NCI-H2196 (cell line): ENCODE results near the gene FIGNL2.

ENCODE experiments used
- DNase-seq: peaks from one replicate; lab custom pipeline; 2025; ENCODE audit not compliant: unreplicated experiment; lab: John Stamatoyannopoulos, UW

The FIGNL2 gene

GRCh38 chr12:51779876-51780275, 68.6 kb downstream of the FIGNL2 start:
- DNase-seq, result no peak

GRCh38 chr12:51777973-51778372, 70.5 kb downstream of the FIGNL2 start:
- no peak for DNase-seq

DNA sequence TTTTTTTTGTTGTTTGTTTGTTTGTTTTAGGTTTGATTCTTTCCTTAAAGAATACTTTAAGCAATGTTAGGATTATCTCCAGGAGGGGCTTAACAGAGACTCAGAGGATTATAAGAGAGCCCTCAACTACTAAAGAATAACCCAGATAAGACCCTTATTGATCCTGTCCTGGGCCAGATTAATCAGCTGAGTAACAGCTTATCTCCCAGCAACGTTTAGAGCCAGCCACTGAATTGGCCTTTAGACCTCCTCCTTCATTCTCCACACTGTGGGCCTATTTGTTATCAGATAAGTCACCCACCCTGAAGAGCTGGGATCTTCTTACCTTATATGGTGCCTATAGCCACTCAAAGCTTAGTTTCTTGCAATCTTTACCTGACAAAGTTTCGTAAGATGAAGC, 71.1 kb downstream of the FIGNL2 start:
- DNase-seq, result no peak

GRCh38 chr12:51774933-51775332, 73.6 kb downstream of the FIGNL2 start:
- no peak for DNase-seq

DNA sequence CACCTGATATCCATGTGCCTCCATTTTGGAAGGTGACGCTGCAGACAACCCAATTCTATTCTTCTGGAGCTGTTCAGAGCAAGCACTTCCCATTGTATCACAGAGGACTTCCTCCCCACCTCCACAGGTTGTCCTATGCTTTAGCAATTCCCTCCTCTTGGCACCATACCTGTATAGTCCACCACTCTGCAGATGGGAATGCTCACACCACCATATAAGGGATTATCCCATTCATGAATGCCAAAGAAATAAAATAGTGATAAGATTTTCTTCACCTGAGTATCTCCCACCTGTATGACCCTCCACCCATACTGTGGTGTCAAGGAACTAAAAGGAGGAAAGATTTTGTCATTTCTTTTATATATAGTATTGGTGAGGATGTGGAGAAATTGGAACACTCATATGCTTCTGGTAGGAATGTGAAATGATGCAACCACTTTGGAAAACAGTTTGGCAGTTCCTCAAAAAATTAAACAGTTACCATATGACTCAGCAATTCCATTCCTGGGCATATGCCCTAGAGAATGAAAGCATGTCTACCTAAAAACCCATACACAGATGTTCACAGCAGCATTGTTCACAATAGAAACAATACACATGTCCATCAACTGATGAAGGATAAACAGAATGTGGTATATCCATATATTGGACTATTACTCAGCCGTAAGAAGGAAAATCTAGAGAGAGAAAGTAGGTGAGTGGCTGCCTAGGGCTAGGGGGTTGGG, 75.2 kb downstream of the FIGNL2 start:
- no peak for DNase-seq

- no peak for DNase-seq
Measured at GRCh38 chr12:51771008-51771407, 77.5 kb downstream of the FIGNL2 start.
